Measurements from ENCODE around the gene CHCHD5. TPM values are rescaled to one million over a fixed set of nuclear protein-coding genes. Genes with fewer than 3 reads are reported as not detected.

The CHCHD5 gene
- total and polyA plus RNA-seq, 2 experiments from 2014 or later, result 34.9 to 74.4 TPM

DNA sequence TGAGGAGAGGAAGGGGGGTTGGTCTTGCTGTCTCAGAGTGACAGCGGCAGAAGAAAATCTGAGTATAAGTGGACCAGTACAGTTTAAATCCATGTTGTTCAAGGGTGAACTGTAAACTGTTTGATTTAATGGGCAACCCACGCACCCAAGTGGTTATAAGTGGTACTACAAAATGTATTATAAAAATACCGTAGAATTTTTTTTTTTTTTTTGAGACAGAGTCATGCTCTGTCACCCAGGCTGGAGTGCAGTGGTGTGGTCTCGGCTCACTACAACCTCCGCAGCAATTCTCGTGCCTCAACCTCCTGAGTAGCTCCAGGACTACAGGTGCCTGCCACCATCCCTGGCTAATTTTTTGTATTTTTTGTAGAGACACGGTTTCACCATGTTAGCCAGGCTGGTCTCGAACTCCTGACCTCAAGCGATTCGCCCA lies 2.1 kb upstream of the CHCHD5 start:
- DNase-seq (ENCODE audit: low read depth in 1 of 2, low spot score in 1 of 2), result peak; percentile 60 to 80
- no peaks in the 10 kb centered on the region for H3K9me3 ChIP-seq (ENCODE audit: low read depth)
- no peaks in the 10 kb centered on the region for H3K27me3 ChIP-seq
- H3K4me3 ChIP-seq, result no peak overlapping the region
- TF ChIP-seq, protein P1, sequence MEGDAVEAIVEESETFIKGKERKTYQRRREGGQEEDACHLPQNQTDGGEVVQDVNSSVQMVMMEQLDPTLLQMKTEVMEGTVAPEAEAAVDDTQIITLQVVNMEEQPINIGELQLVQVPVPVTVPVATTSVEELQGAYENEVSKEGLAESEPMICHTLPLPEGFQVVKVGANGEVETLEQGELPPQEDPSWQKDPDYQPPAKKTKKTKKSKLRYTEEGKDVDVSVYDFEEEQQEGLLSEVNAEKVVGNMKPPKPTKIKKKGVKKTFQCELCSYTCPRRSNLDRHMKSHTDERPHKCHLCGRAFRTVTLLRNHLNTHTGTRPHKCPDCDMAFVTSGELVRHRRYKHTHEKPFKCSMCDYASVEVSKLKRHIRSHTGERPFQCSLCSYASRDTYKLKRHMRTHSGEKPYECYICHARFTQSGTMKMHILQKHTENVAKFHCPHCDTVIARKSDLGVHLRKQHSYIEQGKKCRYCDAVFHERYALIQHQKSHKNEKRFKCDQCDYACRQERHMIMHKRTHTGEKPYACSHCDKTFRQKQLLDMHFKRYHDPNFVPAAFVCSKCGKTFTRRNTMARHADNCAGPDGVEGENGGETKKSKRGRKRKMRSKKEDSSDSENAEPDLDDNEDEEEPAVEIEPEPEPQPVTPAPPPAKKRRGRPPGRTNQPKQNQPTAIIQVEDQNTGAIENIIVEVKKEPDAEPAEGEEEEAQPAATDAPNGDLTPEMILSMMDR (IDR thresholded peaks at IDR 0.05; ENCODE audit: low read depth, low read length), result peak; percentile 52
- H3K27ac ChIP-seq, result no peak overlapping the region
- no peaks in the 10 kb centered on the region for H3K36me3 ChIP-seq
- peaks cover 10% of the 10 kb centered on the region for H3K4me1 ChIP-seq (ENCODE audit: low read depth)

DNA sequence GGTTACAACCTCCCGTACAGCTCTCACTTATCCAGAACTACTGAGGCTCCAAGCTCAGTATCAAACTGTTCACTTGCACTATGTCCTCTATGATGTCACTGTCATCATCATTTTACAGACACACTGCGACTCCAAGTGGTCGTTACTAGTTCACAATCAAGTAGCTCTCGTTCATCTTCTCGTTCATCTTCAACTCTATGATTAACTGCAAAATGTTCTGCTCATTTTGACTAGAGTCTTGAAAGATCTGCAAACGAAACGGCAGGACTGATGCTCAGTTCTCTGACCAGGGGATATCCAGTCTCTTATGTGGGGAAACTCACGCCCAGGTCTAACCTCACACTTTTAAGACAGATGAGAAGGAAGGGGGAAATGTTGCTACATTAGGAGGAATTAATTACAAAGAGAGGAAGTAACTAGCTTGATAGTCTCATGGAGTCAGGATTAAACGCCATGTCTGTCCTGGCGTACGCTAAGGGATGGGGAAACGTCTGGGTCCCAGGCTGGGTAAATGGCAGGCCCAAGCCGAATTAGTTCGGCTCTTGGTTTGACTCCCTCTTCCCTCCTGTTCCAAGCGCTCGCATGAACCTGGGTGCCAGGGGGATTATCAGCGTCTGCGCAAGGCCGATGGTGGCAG lies 794 bp upstream of the CHCHD5 start:
- H3K4me3 ChIP-seq, result peak overlapping the region; percentile 44
- H3K27ac ChIP-seq, result peak overlapping the region; percentile 86
- no peaks in the 10 kb centered on the region for H3K9me3 ChIP-seq (ENCODE audit: low read depth)
- peak in 1 of 2 donors; percentile 21 for DNase-seq (ENCODE audit: low read depth in 1 of 2, low spot score in 1 of 2)
- H3K4me1 ChIP-seq (ENCODE audit: low read depth), result peaks cover 10% of the 10 kb centered on the region
- TF ChIP-seq, protein P1 (IDR thresholded peaks at IDR 0.05; ENCODE audit: low read depth, low read length), result no peak
- H3K36me3 ChIP-seq, result no peaks in the 10 kb centered on the region
- no peaks in the 10 kb centered on the region for H3K27me3 ChIP-seq

DNA sequence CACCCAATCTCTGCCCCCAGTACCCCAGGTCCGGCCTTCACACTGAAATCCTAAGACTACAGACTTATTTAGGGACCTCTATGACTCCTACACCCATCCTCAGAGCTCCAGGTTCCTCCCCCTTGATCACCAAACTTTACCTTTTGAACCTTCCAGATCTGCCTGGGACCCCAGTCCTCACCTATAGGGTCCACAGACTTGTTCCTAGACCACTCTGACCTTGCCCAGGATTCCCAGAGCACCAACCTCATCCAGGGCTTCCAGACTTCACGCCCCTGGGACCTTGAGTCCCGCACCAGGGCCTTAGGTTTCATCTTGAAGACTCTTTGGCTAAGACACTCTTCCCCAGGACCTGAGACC lies 462 bp downstream of the CHCHD5 start:
- DNase-seq (ENCODE audit: low read depth in 1 of 2, low spot score in 1 of 2), result no peak

DNA sequence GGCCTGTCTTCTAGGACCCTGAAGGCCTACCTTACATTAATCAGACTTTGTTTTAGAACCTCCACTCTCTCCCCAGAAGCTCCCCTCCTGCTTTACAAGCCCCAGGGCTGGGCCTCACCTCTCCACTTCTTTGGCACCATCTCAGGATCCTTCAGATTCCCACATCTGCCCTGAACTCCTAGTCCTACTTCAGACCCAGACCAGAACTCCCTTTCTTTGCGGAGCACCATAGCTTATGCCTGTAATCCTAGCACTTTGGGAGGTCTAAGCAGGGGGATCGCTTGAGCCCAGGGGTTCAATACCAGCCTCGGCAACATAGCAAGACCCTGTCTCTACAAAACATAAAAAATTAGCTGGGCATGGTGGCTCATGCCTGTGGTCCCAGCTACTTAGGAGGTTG lies 991 bp downstream of the CHCHD5 start:
- Histone ChIP-seq H3K4me1 (ENCODE audit: low read depth) (peaks cover 10% of the 10 kb centered on the region), H3K9me3 (ENCODE audit: low read depth) (no peaks in the 10 kb centered on the region), H3K4me3 (peak overlapping the region; percentile 44), H3K27ac (peak overlapping the region; percentile 86), H3K36me3 (no peaks in the 10 kb centered on the region), H3K27me3 (no peaks in the 10 kb centered on the region)
- TF ChIP-seq, protein P1 (IDR thresholded peaks at IDR 0.05; ENCODE audit: low read depth, low read length), result no peak
- DNase-seq (ENCODE audit: low read depth in 1 of 2, low spot score in 1 of 2), result no peak

More for the DNA sequence above, 462 bp downstream of the CHCHD5 start:
- no peaks in the 10 kb centered on the region for H3K9me3 ChIP-seq (ENCODE audit: low read depth)
- peaks cover 10% of the 10 kb centered on the region for H3K4me1 ChIP-seq (ENCODE audit: low read depth)
- H3K4me3 ChIP-seq, result peak overlapping the region; percentile 44
- peak overlapping the region; percentile 86 for H3K27ac ChIP-seq
- no peaks in the 10 kb centered on the region for H3K36me3 ChIP-seq
- TF ChIP-seq, protein P1 (IDR thresholded peaks at IDR 0.05; ENCODE audit: low read depth, low read length), result no peak
- H3K27me3 ChIP-seq, result no peaks in the 10 kb centered on the region

DNA sequence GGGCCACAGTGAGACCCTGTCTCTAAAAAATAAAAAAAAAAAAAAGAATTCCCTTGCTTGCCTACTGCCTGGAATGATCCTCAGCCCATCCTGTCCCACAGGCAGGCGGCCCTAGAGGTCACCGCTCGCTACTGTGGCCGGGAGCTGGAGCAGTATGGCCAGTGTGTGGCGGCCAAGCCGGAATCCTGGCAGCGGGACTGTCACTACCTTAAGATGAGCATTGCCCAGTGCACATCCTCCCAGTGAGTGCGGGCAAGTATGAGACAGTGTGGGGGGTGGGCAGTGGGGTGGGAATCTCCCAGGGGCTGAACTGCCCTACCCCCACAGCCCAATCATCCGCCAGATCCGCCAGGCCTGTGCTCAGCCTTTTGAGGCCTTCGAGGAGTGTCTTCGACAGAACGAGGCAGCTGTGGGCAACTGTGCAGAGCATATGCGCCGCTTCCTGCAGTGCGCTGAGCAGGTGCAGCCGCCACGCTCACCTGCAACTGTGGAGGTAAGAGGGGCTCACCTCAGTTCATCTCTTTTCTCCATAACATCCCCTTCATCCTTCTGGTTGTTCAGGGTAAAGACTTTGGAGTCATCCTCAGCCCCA lies 1.6 kb downstream of the CHCHD5 start:
- Histone ChIP-seq H3K36me3 (no peaks in the 10 kb centered on the region), H3K27me3 (no peaks in the 10 kb centered on the region), H3K4me3 (no peak overlapping the region), H3K27ac (no peak overlapping the region), H3K4me1 (ENCODE audit: low read depth) (peaks cover 10% of the 10 kb centered on the region), H3K9me3 (ENCODE audit: low read depth) (no peaks in the 10 kb centered on the region)
- DNase-seq (ENCODE audit: low read depth in 1 of 2, low spot score in 1 of 2), result no peak
- TF ChIP-seq, protein P1 (IDR thresholded peaks at IDR 0.05; ENCODE audit: low read depth, low read length), result no peak
